ENCODE data around the gene DOK1.

The DOK1 gene

GRCh38 chr2:74578408-74578807 lies 23.9 kb downstream of the DOK1 start:
- DNase-seq = no peak
- Histone ChIP-seq H3K27me3 (ENCODE audit: control insufficient read depth in 1 of 2, insufficient read depth in 1 of 2, low read length in 2 of 2) (no peaks in the 10 kb centered on the region), H2BK12ac (ENCODE audit: low read length in 2 of 2) (no peak overlapping the region), H2AK5ac (ENCODE audit: low read length, severe bottlenecking) (no peak overlapping the region), H3K4ac (ENCODE audit: low read depth in 1 of 2, low read length in 2 of 2) (peak overlapping the region in 1 of 2 experiments; percentile 26), H2AFZ (ENCODE audit: low read depth, low read length) (no peak overlapping the region), H3K4me1 (ENCODE audit: control insufficient read depth, insufficient read depth, low read depth, low read length) (peaks cover 2% of the 10 kb centered on the region), H2BK5ac (ENCODE audit: low read depth, low read length, poor library complexity, severe bottlenecking) (no peak overlapping the region), H3K79me1 (replicated peaks; ENCODE audit: low read length, poor library complexity, severe bottlenecking) (no peaks in the 10 kb centered on the region), H3K4me3 (ENCODE audit: insufficient read depth in 1 of 2, low read depth in 1 of 2, low read length in 2 of 2) (no peak overlapping the region), H3K23ac (ENCODE audit: low read length in 2 of 2) (no peak overlapping the region), H2BK15ac (ENCODE audit: low read depth, poor library complexity, severe bottlenecking) (no peak overlapping the region), H3K36me3 (ENCODE audit: control insufficient read depth in 1 of 2, insufficient read depth in 2 of 2, low read depth in 1 of 2, low read length in 2 of 2) (no peaks in the 10 kb centered on the region), H4K91ac (ENCODE audit: low read length) (no peak overlapping the region), H4K8ac (ENCODE audit: low read length) (no peak overlapping the region), H2BK120ac (ENCODE audit: low read depth, low read length) (no peak overlapping the region), H3K9me3 (ENCODE audit: control insufficient read depth, low read length) (no peaks in the 10 kb centered on the region), H3K9ac (ENCODE audit: low read length) (no peak overlapping the region), H3K14ac (ENCODE audit: low read length in 2 of 2) (no peak overlapping the region), H3K27ac (ENCODE audit: low read length, poor library complexity, severe bottlenecking) (no peak overlapping the region), H3K18ac (ENCODE audit: low read depth in 1 of 2, low read length in 2 of 2) (no peak overlapping the region), H3K4me2 (ENCODE audit: low read length, poor library complexity, severe bottlenecking) (no peak overlapping the region)
- WGBS = 89% methylated on average over 3 of the region's 3 CpGs

- no peak overlapping the region for H3K4me2 ChIP-seq (ENCODE audit: low read length, poor library complexity, severe bottlenecking)
- no peaks in the 10 kb centered on the region for H3K36me3 ChIP-seq (ENCODE audit: control insufficient read depth in 1 of 2, insufficient read depth in 2 of 2, low read depth in 1 of 2, low read length in 2 of 2)
- DNase-seq = no peak
- H3K79me1 ChIP-seq (replicated peaks; ENCODE audit: low read length, poor library complexity, severe bottlenecking) = no peaks in the 10 kb centered on the region
- H3K23ac ChIP-seq (ENCODE audit: low read length in 2 of 2) = no peak overlapping the region
- no peak overlapping the region for H2BK15ac ChIP-seq (ENCODE audit: low read depth, poor library complexity, severe bottlenecking)
- H3K27ac ChIP-seq (ENCODE audit: low read length, poor library complexity, severe bottlenecking) = no peak overlapping the region
- 80% methylated on average over 2 of the region's 3 CpGs for WGBS
- H3K4me3 ChIP-seq (ENCODE audit: insufficient read depth in 1 of 2, low read depth in 1 of 2, low read length in 2 of 2) = no peak overlapping the region
- no peak overlapping the region for H2BK5ac ChIP-seq (ENCODE audit: low read depth, low read length, poor library complexity, severe bottlenecking)
- H2AFZ ChIP-seq (ENCODE audit: low read depth, low read length) = no peak overlapping the region
- H3K14ac ChIP-seq (ENCODE audit: low read length in 2 of 2) = no peak overlapping the region
- H3K9me3 ChIP-seq (ENCODE audit: control insufficient read depth, low read length) = no peaks in the 10 kb centered on the region
- H2BK12ac ChIP-seq (ENCODE audit: low read length in 2 of 2) = no peak overlapping the region
- no peak overlapping the region for H2AK5ac ChIP-seq (ENCODE audit: low read length, severe bottlenecking)
- H2BK120ac ChIP-seq (ENCODE audit: low read depth, low read length) = no peak overlapping the region
- peaks cover 4% of the 10 kb centered on the region for H3K4me1 ChIP-seq (ENCODE audit: control insufficient read depth, insufficient read depth, low read depth, low read length)
- H3K9ac ChIP-seq (ENCODE audit: low read length) = no peak overlapping the region
- H3K18ac ChIP-seq (ENCODE audit: low read depth in 1 of 2, low read length in 2 of 2) = no peak overlapping the region
- no peak overlapping the region for H4K8ac ChIP-seq (ENCODE audit: low read length)
- H3K27me3 ChIP-seq (ENCODE audit: control insufficient read depth in 1 of 2, insufficient read depth in 1 of 2, low read length in 2 of 2) = no peaks in the 10 kb centered on the region
- H4K91ac ChIP-seq (ENCODE audit: low read length) = no peak overlapping the region
- H3K4ac ChIP-seq (ENCODE audit: low read depth in 1 of 2, low read length in 2 of 2) = no peak overlapping the region
These were observed 26.9 kb downstream of the DOK1 start for GRCh38 chr2:74581463-74581862.

GRCh38 chr2:74582184-74582583 lies 27.7 kb downstream of the DOK1 start:
- Histone ChIP-seq H2BK120ac (ENCODE audit: low read depth, low read length) (no peak overlapping the region), H3K27me3 (ENCODE audit: control insufficient read depth in 1 of 2, insufficient read depth in 1 of 2, low read length in 2 of 2) (no peaks in the 10 kb centered on the region), H3K27ac (ENCODE audit: low read length, poor library complexity, severe bottlenecking) (no peak overlapping the region), H3K4me3 (ENCODE audit: insufficient read depth in 1 of 2, low read depth in 1 of 2, low read length in 2 of 2) (no peak overlapping the region), H2BK12ac (ENCODE audit: low read length in 2 of 2) (no peak overlapping the region), H3K4me2 (ENCODE audit: low read length, poor library complexity, severe bottlenecking) (no peak overlapping the region), H3K79me1 (replicated peaks; ENCODE audit: low read length, poor library complexity, severe bottlenecking) (no peaks in the 10 kb centered on the region), H2BK15ac (ENCODE audit: low read depth, poor library complexity, severe bottlenecking) (no peak overlapping the region), H3K14ac (ENCODE audit: low read length in 2 of 2) (no peak overlapping the region), H3K18ac (ENCODE audit: low read depth in 1 of 2, low read length in 2 of 2) (no peak overlapping the region), H3K4me1 (ENCODE audit: control insufficient read depth, insufficient read depth, low read depth, low read length) (peaks cover 4% of the 10 kb centered on the region), H3K9ac (ENCODE audit: low read length) (no peak overlapping the region), H4K8ac (ENCODE audit: low read length) (no peak overlapping the region), H2AK5ac (ENCODE audit: low read length, severe bottlenecking) (no peak overlapping the region), H3K36me3 (ENCODE audit: control insufficient read depth in 1 of 2, insufficient read depth in 2 of 2, low read depth in 1 of 2, low read length in 2 of 2) (no peaks in the 10 kb centered on the region), H3K4ac (ENCODE audit: low read depth in 1 of 2, low read length in 2 of 2) (no peak overlapping the region), H4K91ac (ENCODE audit: low read length) (no peak overlapping the region), H2AFZ (ENCODE audit: low read depth, low read length) (no peak overlapping the region), H3K9me3 (ENCODE audit: control insufficient read depth, low read length) (no peaks in the 10 kb centered on the region), H3K23ac (ENCODE audit: low read length in 2 of 2) (no peak overlapping the region), H2BK5ac (ENCODE audit: low read depth, low read length, poor library complexity, severe bottlenecking) (no peak overlapping the region)
- WGBS = no CpG with 5 or more reads among the region's 2 CpGs
- DNase-seq = no peak

GRCh38 chr2:74583504-74583903 lies 29.0 kb downstream of the DOK1 start:
- Histone ChIP-seq H2BK120ac (ENCODE audit: low read depth, low read length) (no peak overlapping the region), H3K4me1 (ENCODE audit: control insufficient read depth, insufficient read depth, low read depth, low read length) (peaks cover 4% of the 10 kb centered on the region), H3K18ac (ENCODE audit: low read depth in 1 of 2, low read length in 2 of 2) (peak overlapping the region; percentile 68 to 82)

More at GRCh38 chr2:74583504-74583903, 29.0 kb downstream of the DOK1 start:
- H2AFZ ChIP-seq (ENCODE audit: low read depth, low read length) = peak overlapping the region; percentile 61
- H2BK12ac ChIP-seq (ENCODE audit: low read length in 2 of 2) = peak overlapping the region; percentile 71 to 75
- no peak overlapping the region for H3K14ac ChIP-seq (ENCODE audit: low read length in 2 of 2)
- peak; percentile 80 for DNase-seq
- peak overlapping the region; percentile 31 for H4K8ac ChIP-seq (ENCODE audit: low read length)
- peak overlapping the region; percentile 89 for H3K27ac ChIP-seq (ENCODE audit: low read length, poor library complexity, severe bottlenecking)
- H3K23ac ChIP-seq (ENCODE audit: low read length in 2 of 2) = no peak overlapping the region
- peak overlapping the region; percentile 24 for H3K4me2 ChIP-seq (ENCODE audit: low read length, poor library complexity, severe bottlenecking)
- peak overlapping the region; percentile 49 for H2BK5ac ChIP-seq (ENCODE audit: low read depth, low read length, poor library complexity, severe bottlenecking)
- H3K79me1 ChIP-seq (replicated peaks; ENCODE audit: low read length, poor library complexity, severe bottlenecking) = no peaks in the 10 kb centered on the region
- no peak overlapping the region for H2BK15ac ChIP-seq (ENCODE audit: low read depth, poor library complexity, severe bottlenecking)
- H3K36me3 ChIP-seq (ENCODE audit: control insufficient read depth in 1 of 2, insufficient read depth in 2 of 2, low read depth in 1 of 2, low read length in 2 of 2) = no peaks in the 10 kb centered on the region
- H3K9me3 ChIP-seq (ENCODE audit: control insufficient read depth, low read length) = no peaks in the 10 kb centered on the region
- H3K4ac ChIP-seq (ENCODE audit: low read depth in 1 of 2, low read length in 2 of 2) = peak overlapping the region in 1 of 2 experiments; percentile 82
- H3K9ac ChIP-seq (ENCODE audit: low read length) = peak overlapping the region; percentile 64
- H4K91ac ChIP-seq (ENCODE audit: low read length) = no peak overlapping the region
- peak overlapping the region; percentile 90 for H2AK5ac ChIP-seq (ENCODE audit: low read length, severe bottlenecking)
- H3K4me3 ChIP-seq (ENCODE audit: insufficient read depth in 1 of 2, low read depth in 1 of 2, low read length in 2 of 2) = peak overlapping the region in 1 of 2 experiments; percentile 56
- H3K27me3 ChIP-seq (ENCODE audit: control insufficient read depth in 1 of 2, insufficient read depth in 1 of 2, low read length in 2 of 2) = peaks cover 0 to 2% of the 10 kb centered on the region in 2 experiments

All from mesenchymal stem cell (in vitro differentiated cells and primary cell).